ENCODE data around the gene NBEAL1.
"Not testable (repeated sequence)": the region's sequence is repeated elsewhere in the genome, so short reads cannot be mapped to it uniquely, and the experiment has no call there.

The NBEAL1 gene

DNA sequence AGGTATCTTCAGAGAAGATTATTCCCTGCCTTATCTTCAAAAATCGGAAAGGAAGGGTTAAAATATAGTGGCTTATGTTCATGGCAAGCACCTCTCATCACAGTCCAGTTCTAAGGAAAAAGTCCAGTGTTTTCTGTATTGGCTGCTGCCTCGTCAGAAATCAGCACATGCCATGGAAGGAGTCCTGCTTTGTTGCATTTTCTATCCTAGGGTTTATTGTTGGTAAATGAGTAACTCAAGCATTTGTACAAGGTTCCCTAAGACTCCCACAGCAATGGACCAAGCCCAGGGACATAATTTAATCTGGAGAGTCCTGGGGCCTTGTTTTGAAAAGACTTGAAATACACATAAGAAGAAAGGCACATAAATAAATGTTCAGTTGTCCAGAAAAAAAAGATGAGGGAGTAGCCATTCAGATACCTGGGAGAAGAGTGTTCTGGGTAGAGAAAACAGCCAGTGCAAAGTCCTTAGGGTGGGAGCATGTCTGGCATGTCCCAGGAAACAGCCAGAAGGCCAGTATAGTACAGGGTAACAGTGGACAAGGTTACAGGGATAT lies 26.4 kb downstream of the NBEAL1 start:
- no peak for FAIRE-seq

DNA sequence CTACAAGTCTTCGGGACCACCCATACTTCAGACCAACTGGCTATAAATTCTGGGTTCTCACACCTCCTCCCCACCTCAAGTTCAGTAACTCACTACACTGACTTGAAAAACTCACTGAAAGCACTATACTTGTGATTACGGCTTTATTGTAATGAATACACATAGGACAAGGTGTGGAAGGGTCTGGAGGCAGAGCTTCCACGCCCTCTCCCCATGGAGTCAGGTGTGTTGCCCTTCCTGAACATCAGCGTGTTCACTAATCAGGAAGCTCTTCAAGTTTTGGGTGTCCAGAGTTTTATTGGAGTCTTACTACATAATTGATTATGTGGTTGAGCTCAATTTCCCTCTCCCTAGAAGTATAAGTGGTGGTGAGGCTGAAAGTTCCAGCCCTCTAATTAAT lies 27.5 kb downstream of the NBEAL1 start:
- FAIRE-seq: no peak

GRCh38 chr2:203043226-203043625 lies 28.6 kb downstream of the NBEAL1 start:
- FAIRE-seq: no peak

DNA sequence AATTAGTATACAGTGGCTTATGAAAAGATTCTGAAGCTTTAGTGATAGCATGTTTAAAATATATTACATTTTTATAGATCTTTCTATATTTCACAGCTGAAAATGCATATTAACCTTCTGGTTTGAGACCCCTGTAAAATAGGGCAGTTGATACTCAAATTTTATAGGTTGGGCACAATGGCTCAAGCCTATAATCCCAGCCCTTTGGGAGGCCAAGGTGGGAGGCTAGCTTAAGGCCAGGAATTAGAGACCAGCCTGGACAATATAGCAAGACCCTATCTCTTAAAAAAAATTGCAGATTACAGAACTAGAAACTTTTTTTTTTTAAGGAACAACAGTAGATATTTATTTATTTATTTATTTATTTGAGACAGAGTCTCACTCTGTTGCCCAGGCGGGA lies 31.2 kb downstream of the NBEAL1 start:
- no peak for FAIRE-seq

GRCh38 chr2:203052539-203052938 lies 37.9 kb downstream of the NBEAL1 start:
- FAIRE-seq: no peak

GRCh38 chr2:203059567-203060240 lies 45.0 kb downstream of the NBEAL1 start:
- FAIRE-seq: no peak

GRCh38 chr2:203061346-203061745 lies 46.7 kb downstream of the NBEAL1 start:
- FAIRE-seq: no peak

DNA sequence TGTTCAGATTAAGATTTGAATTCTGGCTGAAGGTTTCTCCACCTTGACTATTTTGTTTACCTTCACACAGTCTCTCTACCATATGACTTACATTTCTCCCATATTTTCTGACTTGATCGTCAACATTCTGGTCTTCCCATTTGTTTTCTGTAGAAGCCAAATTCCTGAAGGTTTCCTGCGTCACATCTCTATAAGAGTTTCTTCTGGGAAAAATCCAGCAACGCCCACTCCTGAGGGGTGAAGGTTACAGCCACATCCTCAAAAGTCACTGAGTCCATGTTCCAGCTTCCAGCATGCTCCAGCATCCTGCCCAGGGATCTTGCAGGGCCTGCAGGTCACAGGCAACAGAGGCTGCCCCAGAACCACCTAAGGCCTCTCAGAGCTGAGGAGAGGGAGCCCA lies 47.5 kb downstream of the NBEAL1 start:
- no peak for FAIRE-seq

- not testable (repeated sequence) for FAIRE-seq
Measured at GRCh38 chr2:203066519-203067091, 51.9 kb downstream of the NBEAL1 start.

DNA sequence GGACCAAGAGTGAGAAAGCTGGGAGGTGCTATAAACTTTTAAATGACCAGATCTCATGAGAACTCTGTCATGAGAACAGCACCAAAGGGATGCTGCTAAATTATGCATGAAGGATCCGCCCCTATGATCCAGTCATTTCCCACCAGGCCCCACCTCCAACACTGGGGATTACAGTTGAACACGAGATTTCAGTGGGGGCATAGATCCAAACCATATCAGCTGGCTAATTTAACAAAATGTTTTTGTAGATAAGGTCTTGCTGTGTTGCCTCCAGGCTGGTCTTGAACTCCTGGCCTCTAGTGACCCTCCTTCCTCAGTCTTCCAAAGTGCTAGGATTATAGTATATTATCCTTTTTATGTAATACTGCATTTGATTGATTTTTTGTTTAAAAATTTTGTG lies 56.0 kb downstream of the NBEAL1 start:
- no peak for FAIRE-seq

DNA sequence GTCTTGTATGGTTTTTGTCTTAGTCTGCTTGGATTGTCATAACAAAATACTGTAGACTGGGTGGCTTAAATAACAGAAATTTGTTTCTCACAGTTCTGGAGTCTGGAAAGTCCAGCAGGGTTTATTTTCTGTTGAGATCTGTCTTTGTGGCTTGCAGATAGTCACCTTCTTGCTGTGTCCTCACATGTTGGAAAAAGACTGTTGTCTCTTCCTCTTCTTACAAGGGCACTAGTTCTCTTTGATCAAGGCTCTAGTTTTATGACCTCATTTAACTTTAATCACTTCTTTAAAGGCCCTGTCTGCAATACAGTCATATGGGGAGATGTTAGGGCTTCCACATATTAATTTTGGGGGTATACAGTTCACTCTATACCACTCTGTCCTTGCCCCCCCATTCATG lies 56.5 kb downstream of the NBEAL1 start:
- FAIRE-seq: peak; percentile 41

GRCh38 chr2:203072371-203072770 lies 57.7 kb downstream of the NBEAL1 start:
- no peak for FAIRE-seq

GRCh38 chr2:203077451-203077850 lies 62.8 kb downstream of the NBEAL1 start:
- no peak for FAIRE-seq

DNA sequence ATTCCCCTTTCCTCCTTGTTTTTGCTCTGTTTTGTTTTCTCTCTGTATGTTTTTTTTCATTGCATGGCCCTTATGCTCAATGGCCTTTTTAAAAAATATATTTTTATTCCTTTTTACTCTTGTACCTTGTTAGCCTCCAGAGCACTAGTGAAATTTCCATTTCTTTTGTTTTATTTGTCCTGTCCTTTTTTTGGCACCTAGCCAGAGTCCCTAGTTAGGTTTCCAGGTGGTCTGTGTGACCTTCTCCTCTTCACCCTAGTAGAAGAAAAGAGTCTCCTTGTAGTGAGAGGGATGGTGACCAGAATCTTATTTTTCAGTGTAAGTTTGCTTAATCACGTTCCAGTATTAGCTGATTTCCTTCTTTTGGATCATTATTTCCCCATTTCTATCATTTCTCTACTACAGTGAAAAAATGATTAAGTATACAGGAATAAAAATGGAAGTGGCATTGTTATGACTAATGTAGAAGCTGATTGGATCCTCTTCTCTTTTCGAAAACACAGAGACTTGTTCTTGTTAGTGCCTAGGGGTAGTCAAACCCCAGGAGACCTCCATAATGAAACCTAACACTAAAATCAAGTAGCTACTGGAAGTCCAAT lies 65.9 kb downstream of the NBEAL1 start:
- no peak for FAIRE-seq

- FAIRE-seq: no peak
Measured at GRCh38 chr2:203083328-203083727, 68.7 kb downstream of the NBEAL1 start.

GRCh38 chr2:203086381-203086780 lies 71.7 kb downstream of the NBEAL1 start:
- not testable (repeated sequence) for FAIRE-seq

DNA sequence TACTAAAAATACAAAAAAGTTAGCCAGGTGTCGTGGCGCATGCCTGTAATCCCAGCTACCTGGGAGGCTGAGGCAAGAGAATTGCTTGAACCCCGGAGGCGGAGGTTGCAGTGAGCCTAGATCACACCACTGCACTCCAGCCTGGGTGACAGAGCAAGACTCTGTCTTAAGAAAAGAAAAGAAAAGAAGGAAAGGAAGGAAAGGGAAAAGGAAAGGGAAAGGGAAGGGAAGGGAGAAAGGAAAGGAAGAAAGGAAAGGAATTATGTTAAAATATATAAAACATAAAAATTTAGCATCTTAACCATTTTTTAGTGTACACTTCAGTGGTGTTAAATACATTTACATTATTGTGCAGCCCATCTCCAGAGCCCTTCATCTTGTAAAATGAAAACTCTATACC lies 76.0 kb downstream of the NBEAL1 start:
- FAIRE-seq: not testable (repeated sequence)

DNA sequence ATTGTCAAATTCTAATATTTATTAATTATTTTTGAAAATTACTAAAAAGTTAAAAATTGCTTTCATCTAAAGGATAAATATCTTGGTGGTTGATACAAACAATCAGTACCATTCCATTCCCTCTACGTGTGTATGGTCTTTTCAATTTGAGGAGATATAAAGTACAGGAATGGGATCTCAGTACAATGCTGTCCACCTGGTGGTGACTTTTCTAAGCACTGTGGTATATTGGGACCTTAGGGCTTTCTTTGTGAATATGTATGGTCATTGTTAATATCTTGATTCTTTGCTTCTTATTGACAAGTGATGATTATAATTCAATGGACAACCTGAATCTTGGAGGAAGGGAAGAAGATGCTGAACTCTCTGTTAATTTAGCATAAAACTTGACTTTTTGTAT lies 83.1 kb downstream of the NBEAL1 start:
- no peak for FAIRE-seq

GRCh38 chr2:203102357-203102756 lies 87.7 kb downstream of the NBEAL1 start:
- not testable (repeated sequence) for FAIRE-seq

- FAIRE-seq: no peak
Measured at GRCh38 chr2:203104273-203104672, 89.6 kb downstream of the NBEAL1 start.

DNA sequence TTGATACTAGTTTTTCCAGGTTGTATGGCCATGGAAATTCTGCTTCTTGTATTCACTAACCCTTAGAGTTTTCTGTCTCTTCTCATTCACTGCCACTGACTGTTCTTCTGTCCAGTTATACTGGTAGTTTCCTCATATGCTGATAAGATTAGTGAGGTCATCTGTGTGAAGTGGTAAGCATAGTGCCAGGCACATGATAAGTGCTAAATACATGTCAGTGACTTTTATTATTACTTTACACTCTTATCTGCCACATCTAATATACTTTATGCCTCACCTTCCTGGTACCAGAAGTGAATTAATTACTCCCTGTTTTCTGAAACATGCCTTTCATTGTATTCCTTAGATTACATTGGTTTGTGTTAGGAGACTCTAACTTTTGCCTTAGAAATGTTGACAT lies 91.3 kb downstream of the NBEAL1 start:
- FAIRE-seq: no peak

GRCh38 chr2:203110496-203110895 lies 95.8 kb downstream of the NBEAL1 start:
- not testable (repeated sequence) for FAIRE-seq

GRCh38 chr2:203112342-203112741 lies 97.7 kb downstream of the NBEAL1 start:
- no peak for FAIRE-seq

DNA sequence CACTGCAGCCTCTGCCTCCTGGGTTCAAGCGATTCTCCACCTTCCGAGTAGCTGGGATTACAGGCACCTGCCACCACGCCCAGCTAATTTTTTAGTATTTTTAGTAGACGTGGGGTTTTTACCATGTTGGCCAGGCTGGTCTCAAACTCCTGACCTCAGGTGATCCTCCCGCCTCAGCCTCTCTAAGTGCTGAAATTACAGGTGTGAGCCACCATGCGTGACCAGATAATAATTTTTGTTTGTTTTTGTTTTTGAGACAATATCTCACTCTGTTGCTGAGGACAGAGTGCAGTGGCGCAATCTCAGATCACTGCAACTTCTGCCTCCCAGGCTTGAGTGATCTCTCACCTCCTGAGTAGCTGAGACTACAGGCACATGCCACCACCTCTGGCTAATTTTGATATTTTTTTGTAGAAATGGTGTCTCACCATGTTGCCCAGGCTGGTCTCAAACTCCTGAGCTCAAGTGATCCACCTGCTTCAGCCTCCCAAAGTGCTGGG lies 100.6 kb downstream of the NBEAL1 start:
- not testable (repeated sequence) for FAIRE-seq
